Smooth muscle cell of the pulmonary artery (primary cell): Measurements from ENCODE around the gene FHL2. TPM values are rescaled to one million over a fixed set of nuclear protein-coding genes. Genes with fewer than 3 reads are reported as not detected.

ENCODE experiments used
- total RNA-seq: library from RNA; depleted of rRNA; stranded (reverse); fragments of >200 nt; gene quantifications from 2 replicates; pipeline ENCODE4 v1.2.3, GENCODE V29; 2014

The FHL2 gene, protein sequence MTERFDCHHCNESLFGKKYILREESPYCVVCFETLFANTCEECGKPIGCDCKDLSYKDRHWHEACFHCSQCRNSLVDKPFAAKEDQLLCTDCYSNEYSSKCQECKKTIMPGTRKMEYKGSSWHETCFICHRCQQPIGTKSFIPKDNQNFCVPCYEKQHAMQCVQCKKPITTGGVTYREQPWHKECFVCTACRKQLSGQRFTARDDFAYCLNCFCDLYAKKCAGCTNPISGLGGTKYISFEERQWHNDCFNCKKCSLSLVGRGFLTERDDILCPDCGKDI
- 197 and 230 TPM in 2 replicates for total RNA-seq

DNA sequence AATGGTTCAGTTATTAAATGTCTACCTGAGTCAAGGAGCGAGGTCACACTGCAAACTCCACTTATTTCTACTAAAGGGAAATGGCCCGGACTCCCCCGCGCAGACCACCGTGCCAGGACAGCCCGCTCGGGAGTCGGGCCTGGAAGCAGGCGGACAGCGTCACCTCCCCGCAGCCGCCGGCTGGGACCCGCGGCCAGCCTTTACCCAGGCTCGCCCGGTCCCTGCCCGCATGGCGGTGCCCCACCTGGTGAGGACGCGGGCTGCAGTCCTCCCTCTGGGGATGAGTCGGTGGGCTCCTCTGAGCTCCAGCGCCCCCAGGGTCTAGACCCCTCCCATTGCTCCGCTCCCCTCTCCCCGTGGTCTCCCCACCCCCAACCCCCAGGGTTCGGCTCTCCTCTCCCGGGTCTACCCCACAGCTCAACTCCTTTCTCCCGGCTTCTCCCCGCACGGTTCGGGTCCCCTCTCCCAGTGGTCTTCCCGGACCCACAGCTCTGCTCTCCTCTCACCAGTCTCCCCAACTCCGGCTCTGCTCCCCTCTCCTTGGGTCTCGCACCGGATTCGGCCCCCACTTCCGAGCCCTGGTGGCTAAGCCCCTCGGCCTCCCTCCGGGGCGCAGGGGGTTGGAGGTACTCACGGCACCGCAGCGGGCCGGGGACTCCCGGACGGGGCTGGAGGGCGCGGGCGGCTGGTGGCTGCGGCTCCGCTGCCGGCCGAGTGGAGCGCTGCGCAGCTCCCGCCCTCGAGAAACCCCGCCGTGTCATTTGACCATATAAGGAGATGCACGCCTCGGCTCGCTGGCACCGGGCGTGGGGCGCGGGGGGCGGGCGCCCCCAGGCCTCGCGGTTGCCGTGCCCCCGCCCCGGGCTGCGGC, at the start of gene FHL2:
Gene FHL2, minus strand, starts transcription at position 716 of the 871 bp plus-strand sequence. CDS start 12,535 bp downstream, outside the sequence.

DNA sequence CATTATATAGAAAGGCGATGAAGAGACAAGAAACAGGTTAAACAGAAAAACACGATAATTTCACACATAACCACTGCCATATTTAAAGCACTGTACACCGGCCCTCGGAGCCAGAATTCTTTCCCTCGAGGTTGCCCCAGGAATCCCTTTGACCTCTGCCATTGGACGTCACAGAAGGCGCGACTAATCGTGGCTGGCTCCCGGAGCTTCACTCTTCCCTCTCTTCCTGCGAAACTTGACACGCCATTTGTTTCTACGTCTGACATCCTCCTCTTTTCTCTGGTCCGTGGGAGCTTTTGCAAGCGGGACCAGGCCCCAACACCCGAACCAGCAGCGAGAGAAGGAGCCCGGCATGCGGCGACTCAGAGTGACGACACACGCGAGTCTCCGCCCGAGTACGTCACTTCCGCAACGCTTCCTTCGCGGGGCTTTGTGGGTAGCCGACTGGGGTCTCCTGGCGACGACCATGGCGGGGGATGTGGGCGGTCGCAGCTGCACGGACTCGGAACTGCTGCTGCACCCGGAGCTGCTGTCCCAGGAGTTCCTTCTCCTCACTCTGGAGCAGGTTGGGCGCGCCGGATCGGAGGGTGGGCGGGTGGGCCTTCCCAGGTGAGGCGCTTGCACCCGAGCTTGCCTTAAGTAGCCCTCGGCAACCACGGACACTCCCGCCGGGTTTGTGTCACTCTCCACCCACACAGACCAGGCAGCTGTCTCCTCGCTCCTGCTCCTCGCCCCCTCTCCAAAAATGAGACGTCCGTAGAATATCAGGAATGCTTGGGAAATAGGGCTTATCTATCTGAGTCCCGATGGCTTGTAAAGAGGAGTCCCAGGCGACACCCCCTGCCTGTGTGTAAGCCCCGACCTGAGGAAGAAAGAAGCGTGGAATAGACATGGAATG, 61.5 kb downstream of the FHL2 start, which contains the start of gene C2orf49:
Gene C2orf49, plus strand, starts transcription at position 419 of the 898 bp plus-strand sequence. Its CDS starts 48 bp downstream, at position 467.

DNA sequence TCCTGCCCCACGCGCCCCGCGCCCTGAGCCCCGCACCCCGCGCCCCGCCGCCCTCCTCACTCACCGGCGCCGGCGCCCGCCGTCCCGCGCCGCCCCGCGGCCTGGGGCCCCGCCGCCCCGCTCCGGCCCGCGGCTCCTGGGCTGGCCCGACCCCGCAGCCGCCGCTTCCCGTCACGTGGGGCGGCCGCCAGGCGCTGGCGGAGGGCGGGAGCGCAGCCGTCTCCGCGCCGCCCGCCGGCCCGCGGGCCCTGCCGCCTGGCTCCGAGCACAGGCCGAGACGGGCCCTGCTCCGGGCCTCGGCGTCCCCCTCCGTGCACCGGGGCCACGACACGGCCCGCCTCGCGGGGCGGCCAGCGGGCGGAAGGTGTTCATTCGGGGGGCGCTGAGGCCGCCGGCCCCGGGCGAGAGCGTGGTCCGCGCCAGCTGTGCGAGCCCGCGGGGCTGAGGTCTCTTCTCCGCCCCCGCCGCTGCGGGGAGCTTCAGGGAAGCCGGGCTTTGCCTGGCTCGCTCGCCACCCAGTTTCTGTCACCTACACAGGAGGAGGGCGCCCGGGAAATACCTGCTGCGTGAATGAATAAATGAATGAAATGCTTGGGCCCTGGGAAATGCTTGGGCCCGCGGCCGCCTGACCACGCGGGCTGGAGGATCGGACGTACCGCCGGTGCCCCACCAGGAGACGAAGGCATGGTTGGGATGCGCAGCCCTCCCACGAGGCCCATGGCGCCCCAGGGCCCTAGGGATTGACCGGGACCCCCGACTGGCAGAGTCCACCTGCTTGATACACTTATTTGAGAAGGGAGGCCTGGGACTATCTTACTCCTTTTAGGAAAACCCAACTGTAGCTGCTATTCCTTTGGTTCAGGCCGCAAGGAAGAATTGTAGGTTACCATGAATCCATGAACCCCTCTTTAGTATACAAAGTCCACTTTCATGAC, 69.0 kb downstream of the FHL2 start, which contains the start of gene TGFBRAP1:
Gene TGFBRAP1, minus strand, starts transcription at position 175 of the 935 bp plus-strand sequence. CDS start 21,434 bp downstream, outside the sequence.

Other genes with a start within 250 kb of the FHL2 start
- not detected in 2 replicates for gene GPR45, start 157.3 kb downstream of the FHL2 start, total RNA-seq
- 22.0 and 31.3 TPM in 2 replicates for gene TGFBRAP1, start 69.3 kb downstream of the FHL2 start, total RNA-seq
- gene C2orf49, start 61.5 kb downstream of the FHL2 start, total RNA-seq, result 14.0 and 19.2 TPM in 2 replicates